T-helper 9 cell (primary cell): Measurements from ENCODE around the gene BANP.
"Not testable (repeated sequence)": the region's sequence is repeated elsewhere in the genome, so short reads cannot be mapped to it uniquely, and the experiment has no call there.

Experiments used
- DNase-seq: peaks from one replicate; pipeline ENCODE4 v3.0.0-alpha.2; 2020

Gene BANP

DNA sequence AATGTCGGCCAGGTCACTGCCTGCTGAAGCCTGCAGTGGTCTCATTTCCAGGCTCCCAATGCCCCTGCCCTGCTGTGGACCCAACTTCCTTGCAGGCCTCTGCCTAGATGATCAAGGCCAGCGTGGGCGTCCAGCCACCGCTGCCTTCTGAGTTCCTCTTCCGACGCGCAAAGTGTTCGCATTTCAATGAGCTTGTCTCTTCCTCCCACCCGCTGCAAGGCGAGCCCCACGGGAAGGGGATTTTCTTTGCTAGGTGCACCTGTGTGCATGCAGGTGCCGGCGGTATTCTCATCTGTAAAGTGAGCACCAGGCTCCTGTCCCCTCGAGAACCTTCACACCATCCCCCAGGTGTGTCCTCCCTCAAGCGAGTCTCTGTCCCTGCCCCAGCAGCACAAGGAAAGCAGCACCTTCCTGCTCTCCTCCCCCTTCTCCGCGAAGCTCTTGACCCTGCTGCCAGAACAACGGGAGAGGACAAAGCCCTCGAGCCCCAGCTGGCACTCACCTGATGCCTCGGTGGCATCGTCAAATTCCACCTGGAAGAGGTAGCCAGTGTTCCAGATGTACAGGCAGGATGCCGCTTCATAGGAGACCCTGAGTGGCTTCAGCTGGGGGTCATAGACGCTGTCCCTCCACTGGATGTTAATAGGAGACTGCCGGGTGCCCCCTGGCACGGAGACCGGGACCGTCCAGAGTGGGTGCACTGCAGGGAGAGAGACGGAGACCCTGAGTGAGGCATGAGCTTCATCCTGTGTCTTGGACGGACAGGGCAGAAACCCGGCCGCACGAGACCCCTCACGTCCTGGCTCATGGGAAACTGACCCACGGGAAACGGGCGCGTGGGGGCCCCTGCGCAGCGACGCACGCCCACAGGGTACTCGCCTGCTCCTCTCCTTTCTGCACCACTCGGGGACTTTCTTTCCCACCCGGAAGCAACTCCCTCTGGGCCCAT is 24.7 kb upstream of the BANP start:
- DNase-seq = no peak

DNA sequence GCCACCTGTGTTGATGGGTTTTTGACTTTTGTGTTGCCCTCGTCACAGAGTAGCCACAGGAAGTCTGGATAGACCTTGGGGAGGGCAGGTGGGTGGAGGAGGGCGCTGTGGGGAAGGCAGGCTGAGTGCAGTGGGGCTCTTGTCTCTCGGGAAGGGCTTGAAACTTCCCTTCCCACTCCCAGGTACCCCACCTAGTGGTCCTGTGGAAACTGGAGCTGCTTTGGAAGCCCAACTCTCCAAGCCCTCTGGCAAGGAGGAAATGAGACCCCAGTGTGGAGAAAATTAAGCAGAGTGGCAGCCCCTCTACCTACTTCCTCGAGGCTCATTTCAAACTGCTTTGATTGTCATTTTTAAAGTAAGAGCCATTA is 24.1 kb upstream of the BANP start:
- DNase-seq = no peak

GRCh38 chr16:87929986-87930385 is 21.2 kb upstream of the BANP start:
- no peak for DNase-seq

GRCh38 chr16:87930456-87930855 is 20.8 kb upstream of the BANP start:
- no peak for DNase-seq

GRCh38 chr16:87931504-87931903 is 19.7 kb upstream of the BANP start:
- DNase-seq = no peak

DNA sequence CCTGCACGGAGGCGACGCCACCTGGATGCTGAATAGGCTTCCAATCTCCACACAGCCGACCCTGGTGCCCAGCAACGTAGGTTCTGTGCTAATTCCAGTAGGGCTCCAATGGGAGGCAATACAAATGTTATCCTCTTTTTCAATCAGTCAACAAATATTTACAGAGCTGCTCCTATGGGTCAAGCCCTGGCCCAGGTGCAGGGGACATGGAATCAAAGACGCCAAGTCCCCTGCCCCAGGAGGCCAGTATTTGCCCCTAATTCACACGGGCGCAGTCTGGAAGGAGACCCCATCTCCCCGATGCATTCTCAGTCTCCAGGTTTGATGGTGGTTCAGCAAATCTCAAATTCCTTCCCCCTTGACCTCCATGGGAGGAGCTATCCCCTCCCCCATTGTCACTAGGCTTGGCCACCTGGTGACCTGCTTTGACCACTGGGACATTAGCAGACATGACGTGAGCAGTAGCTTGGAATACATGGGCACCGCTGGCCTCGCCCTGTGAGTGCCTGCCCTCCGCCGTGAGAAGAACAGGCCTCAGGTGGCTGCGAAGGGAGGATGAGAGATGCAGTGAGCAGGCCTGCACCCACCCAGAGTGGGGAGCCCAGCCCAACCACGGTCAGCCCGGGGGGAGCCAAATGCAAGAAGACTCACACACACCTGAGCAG is 18.6 kb upstream of the BANP start:
- not testable (repeated sequence) for DNase-seq

GRCh38 chr16:87933140-87933495 is 18.1 kb upstream of the BANP start:
- no peak for DNase-seq

- not testable (repeated sequence) for DNase-seq
Measured at GRCh38 chr16:87934752-87935425, 16.3 kb upstream of the BANP start.

DNA sequence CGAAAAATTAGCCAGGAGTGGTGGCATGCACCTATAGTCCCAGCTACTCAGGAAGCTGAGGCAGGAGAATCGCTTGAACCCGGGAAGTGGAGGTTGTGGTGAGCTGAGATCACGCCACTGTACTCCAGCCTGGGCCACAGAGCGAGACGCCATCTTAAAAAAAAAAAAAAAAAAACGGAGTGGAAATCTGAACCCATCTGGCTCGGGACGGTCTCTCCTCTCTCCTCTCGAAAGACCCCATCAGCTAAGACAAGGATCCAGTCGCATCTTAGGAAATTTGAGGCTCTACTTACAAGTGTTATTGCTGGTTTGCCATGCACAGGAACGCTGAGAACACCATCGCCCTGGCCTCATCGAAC is 15.2 kb upstream of the BANP start:
- DNase-seq = not testable (repeated sequence)

DNA sequence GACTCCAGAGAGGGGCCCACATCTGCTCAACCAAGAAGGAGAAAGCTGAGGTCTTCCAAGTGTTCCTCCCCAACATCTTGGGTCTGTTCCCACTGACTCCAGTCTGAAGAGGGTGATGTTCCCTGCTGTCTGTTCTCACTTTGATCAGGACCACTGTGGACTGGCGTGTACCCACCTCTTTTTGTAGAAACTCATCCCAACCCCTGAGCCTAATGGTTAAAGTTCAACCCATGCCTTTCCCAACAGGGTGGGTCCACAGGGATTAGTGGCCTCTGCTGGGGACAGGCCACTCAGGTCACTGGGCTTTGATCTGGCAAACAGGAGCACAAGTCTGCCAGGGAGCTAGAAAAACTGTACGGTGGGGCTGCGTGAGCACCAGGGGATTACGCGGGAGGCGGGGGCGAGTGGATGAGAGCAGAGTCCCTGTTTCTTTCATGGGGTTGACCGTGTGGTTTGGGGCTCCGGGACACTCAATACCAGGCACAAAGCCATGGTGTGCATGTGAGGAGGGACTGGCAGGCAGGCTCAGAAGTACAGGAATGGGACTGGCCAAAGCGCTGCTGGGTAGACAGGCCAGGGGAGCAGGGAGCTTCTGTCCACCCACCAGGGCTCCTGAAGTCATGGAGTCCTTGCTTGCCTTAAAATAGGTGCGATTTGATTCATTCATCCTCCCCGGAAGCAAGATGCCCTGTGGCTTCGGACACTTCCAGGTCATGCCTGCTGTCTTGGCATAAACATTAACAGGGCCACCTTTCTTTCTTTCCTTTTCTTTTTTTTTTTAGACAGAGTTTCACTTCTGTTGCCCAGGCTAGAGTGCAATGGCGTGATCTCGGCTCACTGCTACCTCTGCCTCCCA is 14.6 kb upstream of the BANP start, which contains the start of gene CA5A:
Gene CA5A (minus strand): TSS at position 155 of the 856 bp plus-strand sequence. CDS start 79 bp downstream, at position 76.
- DNase-seq = no peak

- DNase-seq = not testable (repeated sequence)
Measured at GRCh38 chr16:87937231-87937542, 14.0 kb upstream of the BANP start.

GRCh38 chr16:87938412-87938949 is 12.8 kb upstream of the BANP start:
- no peak for DNase-seq

- DNase-seq = no peak
Measured at GRCh38 chr16:87939562-87940423, 11.4 kb upstream of the BANP start.

GRCh38 chr16:87942680-87943079 is 8.6 kb upstream of the BANP start:
- DNase-seq = no peak

GRCh38 chr16:87945351-87946042 is 5.7 kb upstream of the BANP start:
- DNase-seq = no peak

GRCh38 chr16:87946596-87947347 is 4.5 kb upstream of the BANP start:
- no peak for DNase-seq

DNA sequence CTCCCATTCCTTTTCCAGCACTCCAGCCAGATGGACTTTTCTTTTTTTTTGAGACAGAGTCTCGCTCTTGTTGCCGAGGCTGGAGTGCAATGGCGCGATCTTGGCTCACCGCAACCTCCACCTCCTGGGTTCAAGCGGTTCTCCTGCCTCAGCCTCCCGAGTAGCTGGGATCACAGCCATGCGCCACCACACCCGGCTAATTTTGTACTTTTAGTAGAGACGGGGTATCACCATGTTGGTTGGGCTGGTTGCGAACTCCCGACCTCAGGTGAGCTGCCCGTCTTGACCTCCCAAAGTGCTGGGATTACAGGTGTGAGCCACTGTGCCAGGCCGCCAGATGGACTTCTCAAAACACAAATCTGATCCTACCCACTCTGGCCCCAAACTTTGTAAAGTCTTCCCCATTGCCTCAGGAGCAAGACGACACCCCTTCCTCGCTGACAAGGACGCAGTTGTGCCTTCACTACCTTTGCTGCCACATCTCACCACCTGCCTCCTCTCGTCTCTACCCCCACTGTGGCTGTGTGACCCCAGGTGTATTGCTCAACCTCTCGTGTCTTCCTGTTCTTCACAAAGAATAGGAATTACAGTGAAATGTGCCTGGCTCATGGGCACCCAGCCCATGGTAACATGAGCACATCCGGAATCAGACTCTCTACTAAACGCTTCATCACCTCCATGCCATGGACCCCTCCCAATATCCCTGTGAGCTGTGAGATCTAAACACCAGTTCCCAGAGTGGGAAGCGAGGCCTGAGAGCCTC is 3.7 kb upstream of the BANP start:
- DNase-seq = no peak

GRCh38 chr16:87948119-87948545 is 3.1 kb upstream of the BANP start:
- no peak for DNase-seq

DNA sequence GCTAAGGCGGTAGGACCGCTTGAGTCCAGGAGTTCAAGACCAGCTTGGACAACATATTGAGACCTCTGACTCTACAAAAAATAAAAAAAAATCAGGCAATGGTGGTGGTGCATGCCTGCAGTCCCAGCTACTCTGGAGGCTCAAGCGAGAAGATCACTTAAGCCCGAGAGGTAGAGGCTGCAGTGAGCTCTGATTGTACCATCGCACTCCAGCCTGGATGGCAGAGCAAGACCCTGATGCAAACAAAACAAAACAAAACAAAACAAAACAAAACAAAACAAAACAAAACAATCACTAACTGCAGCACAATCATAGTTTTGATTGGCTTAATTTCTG is 2.5 kb upstream of the BANP start:
- no peak for DNase-seq
